Effector CD4-positive, alpha-beta T cell (primary cell): ENCODE data around the gene TRH. TPM values are rescaled to one million over a fixed set of nuclear protein-coding genes. Genes with fewer than 3 reads are reported as not detected.

ENCODE experiments used
- DNase-seq: peaks from one replicate; pipeline ENCODE4 v3.0.0-alpha.2; 2020
- total RNA-seq: gene quantifications from one replicate; lab custom pipeline; 2026; lab: John Stamatoyannopoulos, UW

Gene TRH, protein sequence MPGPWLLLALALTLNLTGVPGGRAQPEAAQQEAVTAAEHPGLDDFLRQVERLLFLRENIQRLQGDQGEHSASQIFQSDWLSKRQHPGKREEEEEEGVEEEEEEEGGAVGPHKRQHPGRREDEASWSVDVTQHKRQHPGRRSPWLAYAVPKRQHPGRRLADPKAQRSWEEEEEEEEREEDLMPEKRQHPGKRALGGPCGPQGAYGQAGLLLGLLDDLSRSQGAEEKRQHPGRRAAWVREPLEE
- total RNA-seq: not detected

DNA sequence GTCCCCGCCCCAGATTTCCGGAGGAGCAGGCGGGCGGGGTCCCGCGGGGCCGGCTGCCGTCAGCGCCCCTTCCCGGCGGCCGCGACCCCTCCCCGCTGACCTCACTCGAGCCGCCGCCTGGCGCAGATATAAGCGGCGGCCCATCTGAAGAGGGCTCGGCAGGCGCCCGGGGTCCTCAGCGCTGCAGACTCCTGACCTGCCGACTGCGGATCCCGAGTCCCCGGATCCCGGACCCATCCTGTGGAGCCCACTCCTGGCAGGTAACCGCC, at the start of gene TRH:
TRH (plus strand) TSS at position 157 of the 269 bp plus-strand sequence. CDS start 1,097 bp downstream, outside the sequence.
- no peak for DNase-seq

DNA sequence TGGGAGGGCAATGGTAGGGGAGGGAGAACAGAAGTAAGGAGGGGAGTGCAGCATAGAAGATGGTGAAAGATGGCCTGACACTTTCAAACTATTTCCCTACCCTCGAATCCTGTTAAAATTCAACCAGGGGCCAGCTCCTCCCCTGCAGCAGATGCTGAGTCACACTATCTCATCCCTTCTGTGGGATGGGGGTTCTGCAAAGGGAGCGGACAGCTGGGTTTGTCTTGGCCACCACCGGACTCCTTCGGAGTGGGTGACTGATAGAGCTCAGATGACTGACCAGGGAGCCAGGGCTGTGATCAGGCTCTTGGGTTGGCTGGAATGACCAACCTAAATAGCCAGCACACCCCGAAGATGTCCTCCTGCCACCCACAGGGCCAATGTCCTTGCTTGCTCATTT, 47.4 kb upstream of the TRH start:
- no peak for DNase-seq

DNA sequence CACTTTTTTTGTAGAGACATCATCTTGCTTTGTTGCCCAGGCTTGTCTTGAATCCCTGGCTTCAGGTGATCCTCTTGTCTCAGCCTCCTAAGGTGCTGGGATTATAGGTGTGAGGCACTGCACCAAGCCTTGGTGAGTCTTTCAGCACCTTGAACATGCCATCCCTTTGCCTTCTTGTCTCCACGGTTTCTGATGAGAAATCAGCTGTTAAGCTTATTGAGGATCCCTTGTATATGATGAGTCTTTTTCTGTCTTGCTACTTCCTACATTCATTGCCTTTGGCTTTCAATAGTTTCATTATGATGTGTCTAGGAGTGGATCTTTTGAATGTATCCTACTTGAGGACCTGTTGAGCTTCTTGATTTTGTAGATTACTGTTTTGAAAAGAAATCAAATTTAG, 45.1 kb upstream of the TRH start:
- no peak for DNase-seq

DNA sequence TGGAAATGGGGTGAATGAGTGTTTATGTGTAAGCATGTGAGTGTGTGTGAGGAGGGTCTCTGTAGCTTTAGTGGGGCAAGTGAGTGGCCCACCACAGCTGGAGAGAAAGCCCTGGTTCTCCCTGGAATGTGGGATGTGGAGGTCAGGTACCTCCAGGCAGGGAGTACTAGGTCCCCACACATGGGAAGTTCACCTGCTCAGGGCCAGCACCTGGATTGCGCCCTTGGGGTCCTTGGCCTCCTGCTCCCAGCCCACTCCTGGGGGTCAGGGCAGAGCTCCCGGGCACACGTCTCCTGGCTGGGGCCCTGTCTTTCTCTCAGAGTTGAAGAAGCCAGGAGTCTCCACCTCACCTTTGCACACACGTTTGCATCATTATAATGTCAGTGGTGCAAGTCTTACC, 41.0 kb upstream of the TRH start:
- no peak for DNase-seq

DNA sequence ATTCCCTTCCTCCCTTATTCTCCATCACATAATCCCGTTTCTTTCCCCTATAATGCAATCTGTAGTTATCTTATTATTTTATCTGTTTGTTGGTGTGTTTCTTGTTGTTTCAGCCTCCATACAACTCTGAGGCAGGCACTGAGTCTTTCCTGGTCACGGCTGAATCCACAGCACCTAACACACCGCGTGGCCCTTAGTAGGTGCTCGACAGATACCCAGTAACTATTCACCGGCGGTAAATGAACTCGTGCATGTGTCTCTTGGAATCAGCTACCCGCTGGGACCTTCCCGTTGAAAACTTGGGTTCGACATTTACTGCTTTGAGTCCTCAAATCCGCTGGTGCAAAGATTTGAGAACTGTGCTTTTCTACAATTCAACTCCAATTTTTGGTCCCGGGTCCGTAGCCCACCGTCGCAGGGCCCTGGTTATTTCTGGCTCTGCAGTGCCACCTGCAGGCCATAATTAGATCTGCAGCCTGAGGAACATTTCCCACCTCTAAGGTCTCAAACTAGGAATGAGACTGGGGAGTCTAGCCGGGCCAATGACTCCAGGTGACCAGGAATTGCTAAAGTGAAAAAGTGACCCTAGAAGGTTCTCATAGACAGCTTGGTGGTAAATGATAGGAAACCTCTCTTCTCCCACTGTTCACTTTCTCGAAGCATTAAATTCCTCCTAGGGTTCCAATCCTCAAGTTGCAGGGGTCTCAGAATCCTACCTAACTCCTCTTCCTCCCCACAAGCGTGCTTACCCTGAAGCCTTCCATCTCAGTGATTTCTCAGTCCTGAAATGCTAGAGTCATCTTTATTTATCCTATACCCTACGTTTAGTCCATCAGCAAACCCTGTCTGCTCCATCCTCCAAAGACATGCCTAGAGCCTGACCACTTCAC, 40.0 kb upstream of the TRH start:
- DNase-seq: peak; percentile 10

DNA sequence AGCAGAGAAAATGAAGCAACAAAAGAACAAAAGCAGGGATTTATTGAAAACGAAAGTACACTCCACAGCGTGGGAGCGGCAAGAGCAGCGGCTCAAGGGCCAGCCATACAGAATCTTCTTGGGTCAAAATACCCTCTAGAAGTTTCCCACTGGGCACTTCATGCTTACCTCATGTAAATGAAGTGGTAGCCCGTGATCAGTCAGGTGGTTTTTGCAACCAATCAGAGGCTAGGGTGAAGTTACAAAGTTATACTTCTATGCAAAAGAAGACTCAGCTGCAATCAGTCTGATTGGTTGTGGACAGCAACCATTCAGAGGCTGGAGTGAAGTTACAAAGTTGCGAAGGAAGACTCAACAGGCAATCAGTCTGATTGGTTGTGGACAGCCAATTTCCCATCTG, 37.8 kb upstream of the TRH start:
- DNase-seq: no peak

DNA sequence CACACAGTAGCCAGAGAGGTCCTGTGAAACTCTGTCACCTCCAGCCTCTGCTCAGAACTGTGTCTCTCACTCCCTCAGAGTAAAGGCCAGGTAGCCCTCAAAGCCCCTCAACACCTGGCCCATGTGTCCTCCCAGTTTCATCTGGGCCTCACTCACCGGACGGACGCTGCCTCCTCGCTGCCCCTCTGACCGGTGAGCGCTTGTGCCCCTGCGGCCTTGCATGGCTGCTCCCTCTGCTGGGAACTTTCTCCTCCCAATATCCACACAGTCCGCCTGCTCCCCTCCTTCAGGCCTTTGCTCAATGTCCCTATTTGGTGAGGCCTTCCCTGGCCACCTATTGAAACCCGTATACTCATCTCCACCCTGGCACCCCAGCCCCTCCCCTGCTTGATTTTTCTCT, 36.8 kb upstream of the TRH start:
- DNase-seq: no peak

DNA sequence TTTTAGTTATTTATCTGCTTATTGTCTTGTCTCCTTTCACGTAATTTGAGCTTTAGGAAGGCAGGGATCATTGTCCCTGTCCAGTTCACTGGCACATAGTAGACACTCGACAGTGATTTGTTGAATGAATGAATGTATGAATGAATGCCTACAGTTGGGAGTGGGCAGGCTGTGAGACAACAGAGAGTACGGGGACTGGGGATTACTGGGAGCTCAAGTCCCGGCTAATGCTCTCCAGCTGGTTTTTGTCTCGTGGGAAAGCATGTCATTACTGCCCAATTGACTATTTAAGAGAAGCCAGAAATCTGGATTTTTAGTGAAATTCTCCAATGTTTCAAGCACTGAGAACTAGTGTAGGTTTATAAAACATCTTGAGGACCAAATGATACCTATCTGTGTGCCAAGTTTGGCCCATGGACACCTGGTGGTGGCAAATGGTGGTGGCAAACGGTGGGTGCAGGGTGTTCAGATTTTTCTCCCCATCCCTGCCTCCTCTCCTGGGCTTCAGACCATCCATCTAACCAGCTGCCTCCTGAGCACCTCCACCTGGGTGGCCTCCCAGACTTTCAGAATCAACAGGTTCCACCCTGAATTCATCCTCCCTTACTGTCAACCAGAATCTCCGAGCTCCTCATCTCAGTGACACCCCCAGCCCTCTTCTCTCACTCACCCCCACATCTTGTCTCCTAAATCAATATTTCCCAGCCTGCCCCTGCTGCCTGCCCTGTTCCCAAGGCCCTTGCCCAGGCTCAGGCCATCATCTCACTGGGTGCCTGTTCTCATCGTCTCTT, 36.2 kb upstream of the TRH start:
- DNase-seq: no peak

DNA sequence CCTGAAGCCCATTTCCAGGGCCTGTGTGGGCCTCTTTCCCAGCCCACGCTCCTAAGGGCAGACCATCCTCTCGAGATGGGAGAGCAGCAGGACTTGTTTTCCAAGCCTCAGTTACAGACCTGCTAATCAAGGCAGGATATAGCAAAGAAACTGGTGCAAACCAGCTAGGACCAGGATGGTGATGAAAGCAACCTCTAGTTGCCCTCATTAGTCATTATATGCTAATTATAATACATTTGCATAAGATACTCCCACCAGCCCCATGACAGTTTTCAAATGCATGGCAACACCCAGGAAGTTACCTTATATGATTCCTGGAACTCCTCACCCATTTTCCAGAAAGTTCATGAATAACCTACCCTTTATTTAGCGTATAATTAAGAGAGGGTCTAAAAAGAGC, 34.4 kb upstream of the TRH start:
- DNase-seq: no peak

DNA sequence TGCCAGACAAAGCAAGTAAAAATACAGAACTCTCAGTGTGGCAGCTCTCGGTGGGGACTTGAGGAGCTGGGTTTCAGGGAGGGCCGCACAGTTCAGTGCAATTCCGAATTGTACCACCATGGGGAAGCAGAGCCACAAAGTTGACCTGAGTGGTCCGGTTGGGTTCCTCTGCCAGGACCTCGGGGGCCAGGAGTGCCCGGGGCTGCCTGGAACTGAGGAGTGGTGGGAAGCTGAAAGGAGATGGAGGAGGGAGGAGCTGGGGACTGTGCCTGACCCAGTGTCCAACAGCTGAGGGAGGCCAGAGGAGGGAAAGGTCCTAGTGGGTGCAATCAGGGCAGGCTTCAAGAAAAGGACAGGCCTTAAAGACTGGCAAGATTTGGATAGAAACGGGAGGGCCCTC, 32.2 kb upstream of the TRH start:
- no peak for DNase-seq

DNA sequence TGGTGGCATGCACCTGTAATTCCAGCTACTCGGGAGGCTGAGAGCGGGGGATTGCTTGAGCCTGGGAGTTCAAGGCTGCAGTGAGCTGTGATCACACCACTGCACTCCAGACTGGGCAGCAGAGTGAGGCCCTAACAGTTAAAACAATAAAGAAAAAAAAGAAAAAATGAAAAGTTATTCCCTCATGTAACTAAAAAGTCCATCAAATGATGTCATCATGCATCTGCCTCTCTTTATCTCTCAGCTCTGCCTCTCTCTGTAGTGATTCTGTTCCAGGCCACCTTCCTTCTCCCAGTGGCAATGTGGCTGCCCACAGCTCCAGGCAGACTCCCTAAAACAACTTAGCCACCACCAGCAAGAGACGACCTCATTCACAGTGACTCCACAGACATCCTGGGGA, 31.5 kb upstream of the TRH start:
- DNase-seq: no peak

DNA sequence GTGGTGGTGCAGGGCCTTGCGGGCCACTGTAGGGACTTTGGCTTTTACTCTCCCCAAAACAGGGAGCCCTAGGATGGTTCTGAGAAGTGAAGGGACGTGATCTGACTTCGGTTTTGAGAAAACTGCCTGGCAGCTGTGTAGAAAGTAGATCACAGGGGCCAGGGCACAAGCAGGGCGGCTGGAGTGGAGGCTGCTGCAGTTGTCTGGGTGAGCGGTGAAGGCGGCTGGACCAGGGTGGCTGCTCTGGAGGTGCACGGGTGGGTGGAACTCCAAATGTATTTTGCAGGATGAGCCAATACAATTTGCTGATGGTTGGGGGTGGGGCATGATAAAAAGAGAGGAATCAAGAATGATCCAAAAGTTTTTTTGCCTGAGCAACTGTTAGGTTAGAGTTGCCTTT, 29.8 kb upstream of the TRH start:
- no peak for DNase-seq

DNA sequence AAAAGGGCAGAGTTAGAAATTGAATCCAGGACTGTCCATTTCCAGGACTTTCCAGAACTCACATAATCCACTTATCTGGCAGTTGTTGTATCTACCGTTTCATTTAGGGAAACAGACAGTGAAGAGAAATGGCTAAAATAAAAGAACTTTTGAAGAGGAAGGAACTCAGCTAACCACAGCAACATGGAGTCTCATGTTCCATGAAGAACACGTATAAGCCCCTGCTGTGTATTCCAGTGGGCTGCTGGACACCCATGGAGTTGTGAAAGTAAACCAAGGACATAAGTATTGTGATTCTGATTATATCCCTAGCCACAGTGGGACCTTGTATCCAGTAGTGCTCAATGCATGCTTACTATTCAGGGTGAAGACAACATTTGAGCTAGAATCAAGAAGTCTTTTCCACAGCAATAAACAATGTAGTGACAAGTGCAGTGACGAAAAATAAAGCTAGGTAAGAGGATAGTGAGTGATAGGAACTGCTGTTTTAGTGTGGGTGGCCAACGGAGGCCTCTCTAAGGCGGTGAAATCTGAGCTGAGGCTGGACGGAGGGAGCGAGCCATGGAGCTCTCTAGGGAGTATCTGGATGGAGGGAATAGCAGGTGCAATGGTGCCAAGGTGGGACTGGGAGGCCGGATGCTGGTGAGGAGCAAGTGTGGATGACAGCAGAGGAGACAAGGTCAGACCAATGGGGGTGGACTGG, 26.8 kb upstream of the TRH start:
- DNase-seq: no peak

DNA sequence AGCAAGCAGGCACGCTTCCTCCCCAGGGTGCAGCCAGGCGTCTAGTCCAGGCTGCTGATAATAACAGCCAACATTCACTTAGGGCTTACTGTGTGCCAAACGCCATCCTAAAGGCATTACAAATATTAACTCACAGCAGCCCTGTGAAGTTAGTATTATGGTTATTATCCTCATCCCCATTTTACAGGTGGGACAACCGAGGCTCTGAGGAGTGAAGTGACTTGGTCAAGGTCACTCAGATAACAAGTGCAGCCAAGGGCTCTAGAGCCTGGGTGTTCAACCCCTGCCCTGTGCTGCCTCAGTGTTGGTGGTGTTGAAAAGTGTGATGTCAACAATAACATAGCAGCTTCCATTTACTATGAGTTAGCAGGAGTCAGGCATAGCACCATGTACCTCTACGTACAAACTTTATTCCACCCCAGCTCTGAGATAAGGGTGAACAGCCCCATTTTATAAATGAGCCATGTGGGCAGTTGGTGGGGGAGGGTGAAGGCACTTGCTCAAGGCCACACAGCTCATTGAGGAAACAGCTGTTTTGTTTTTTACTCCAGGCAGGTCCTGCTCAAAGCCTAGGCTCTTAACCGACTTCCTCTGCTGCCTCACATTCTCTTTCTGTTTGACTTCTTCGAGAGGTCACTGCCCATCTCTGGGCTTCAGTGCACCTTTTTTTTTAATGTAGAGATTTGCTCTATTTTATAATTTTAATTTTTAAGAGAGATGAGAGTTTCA, 24.0 kb upstream of the TRH start:
- DNase-seq: no peak

DNA sequence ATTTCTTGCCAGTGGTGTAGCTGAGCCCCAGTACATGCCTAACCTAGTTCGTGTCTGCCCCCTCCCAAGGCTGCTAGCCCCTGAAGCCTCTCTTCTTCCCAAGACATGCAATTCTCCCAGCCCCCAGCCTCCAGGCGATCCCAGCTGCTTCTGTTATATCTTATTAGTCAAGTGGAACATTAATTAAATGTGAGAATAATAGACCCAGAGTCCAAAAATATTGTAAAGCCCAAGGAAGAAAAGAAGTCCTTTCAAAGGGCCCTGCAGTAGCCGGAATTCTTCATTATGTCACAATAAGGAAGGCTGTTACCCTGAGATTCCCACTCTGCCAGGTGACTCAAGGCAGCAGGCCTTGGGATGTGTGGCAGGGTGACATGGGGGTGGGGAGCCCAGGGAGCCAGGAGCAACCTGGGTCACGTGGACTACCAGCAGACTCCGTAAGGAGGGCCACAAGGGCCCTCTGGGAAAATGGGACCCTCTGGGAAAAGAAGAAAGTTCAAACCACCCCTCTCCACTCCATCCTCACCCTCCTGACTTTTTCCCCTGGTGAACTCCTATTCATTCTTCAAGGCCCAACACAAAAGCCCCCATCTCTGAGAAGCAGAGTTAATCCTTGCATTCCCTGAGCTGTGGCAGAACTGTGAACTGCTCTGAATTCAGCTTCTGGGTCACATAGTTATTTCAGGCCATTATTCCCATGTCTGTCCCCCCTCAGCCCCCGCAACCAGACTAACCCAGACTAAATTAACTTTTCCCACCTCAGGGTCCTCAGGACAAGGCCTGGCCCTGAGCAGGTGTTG, 21.8 kb upstream of the TRH start:
- DNase-seq: no peak

DNA sequence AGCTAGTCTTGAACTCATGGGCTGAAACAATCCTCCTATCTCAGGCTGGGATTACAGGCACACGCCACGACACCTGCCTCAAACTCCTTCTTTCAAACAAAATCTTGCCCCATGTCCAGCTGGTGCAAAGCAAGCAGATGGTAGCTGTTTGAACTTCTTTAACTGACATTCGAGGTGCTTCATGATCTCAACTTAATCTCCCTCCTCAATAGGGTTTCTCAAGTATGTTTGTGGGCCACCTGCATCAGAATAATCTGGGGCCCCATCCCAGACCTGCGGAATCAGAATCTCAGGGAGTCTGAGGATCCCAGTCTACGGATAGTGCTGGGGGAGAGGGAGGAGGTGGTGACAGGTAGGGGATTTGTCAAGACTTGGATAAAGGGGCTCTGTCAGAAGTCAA, 20.9 kb upstream of the TRH start:
- DNase-seq: no peak

DNA sequence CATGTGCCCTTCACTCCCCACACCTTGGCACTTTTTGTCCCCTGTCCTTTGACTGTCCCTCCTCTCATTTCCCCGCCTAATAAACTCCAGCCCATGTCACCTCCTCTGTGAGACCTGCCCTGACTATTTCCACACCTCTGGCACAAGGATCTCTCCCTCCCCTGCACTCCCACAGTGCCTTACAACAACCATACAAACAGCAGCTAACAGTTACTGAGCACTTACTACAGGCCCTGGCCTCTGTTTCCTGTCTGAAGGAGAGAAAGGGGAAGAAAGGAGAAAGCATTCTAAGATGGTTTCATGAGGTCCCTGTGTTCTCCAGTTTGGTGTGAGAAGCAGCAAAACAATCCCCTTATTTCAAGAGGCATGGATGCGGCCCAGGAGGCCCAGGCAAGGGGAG, 20.0 kb upstream of the TRH start:
- DNase-seq: no peak

DNA sequence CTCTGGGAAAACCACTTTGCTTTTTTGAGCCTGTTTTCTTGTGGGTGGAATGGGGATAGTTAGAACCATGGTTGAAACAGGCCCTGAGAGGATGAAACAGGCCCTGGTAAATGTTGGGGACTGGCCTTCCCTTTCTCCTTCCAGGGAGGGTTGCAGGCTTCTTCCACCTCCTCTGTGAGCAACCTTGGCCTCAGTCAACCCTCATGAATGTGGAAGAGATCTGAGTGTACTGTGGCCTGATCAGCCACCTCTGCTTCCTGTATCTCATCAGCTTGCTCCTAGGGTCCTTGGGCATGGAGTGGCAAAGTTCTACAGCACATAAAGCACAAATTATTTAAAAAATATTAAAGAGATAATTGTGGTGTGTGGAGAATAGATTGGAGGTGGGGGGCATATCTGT, 17.6 kb upstream of the TRH start:
- DNase-seq: no peak

DNA sequence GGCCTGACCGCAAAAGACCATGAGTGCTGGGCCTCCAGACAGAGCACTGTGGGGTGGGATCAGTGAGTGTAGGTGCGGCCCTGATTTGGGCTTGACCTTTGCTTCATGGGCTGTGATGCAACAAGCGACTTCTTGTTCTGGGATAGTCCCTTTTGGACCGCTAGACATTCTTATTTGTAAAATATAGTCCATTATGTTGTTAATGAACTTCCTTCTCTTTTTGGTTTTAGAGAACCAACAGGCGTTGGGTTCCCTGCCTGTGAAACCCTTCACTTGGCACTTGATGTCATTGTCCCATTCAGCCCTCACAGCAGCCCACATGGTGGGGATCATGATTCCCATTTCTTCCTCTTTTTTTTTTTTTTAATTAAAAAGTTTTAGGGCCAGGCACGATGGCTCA, 15.8 kb upstream of the TRH start:
- no peak for DNase-seq

DNA sequence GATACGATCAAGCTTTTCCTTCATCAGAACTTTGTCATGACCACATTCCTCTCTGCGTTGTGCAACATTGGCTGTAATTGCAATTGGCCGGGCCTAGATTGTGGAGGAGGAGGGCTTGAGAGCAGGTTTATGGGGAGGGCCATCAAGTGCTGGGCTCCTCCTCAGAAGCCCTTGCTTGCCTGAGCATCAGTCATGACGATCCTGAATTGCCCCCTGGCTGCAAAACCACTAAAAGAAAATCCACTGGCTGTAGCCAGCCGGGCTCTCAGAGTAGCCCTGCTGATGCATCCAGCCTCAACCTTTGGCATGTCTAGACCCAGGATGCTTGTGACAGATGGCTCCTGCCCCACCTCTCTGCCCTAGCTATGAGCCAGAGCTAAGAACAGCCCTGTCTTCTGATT, 13.4 kb upstream of the TRH start:
- DNase-seq: no peak

DNA sequence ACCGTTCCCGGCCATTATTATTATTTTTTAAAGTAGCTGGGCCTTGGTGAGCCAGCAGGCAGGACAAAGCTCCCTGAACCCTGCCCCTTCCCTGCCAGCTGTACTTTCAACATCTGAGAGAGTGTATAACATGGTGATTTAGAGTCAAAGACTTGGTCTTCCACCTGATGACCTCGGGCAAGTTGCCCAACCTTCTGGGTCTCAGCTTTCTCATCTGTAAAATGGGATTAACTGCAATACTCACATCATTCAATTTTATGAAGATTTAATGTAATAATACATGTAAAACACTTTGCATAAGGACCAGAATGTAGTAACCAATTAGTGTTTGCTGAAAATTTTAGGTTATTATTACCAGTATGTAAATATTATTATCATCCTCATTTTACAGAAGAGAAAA, 11.9 kb upstream of the TRH start:
- no peak for DNase-seq

DNA sequence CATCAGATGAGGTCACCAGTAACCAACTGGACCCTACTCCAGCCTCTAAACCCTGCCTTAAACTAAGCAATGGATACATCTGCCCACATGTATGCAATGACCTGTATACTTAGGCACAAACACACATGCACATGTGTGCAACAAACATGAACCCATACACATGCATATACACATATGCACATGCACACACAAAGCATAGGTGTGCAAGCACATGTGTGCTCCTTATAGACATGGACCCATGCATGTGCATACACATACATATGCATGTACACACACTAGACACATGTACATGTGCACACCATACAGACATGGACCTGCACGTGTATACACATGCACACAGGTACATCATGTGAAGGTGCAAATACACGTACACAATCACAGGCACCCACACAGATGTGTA, 8.6 kb upstream of the TRH start:
- DNase-seq: no peak
